ENCODE data around the gene SYNPO2. TPM values are rescaled to one million over a fixed set of nuclear protein-coding genes. Genes with fewer than 3 reads are reported as not detected.

The SYNPO2 gene
- total RNA-seq, 1 experiment from 2014 or later: 0.87 TPM

DNA sequence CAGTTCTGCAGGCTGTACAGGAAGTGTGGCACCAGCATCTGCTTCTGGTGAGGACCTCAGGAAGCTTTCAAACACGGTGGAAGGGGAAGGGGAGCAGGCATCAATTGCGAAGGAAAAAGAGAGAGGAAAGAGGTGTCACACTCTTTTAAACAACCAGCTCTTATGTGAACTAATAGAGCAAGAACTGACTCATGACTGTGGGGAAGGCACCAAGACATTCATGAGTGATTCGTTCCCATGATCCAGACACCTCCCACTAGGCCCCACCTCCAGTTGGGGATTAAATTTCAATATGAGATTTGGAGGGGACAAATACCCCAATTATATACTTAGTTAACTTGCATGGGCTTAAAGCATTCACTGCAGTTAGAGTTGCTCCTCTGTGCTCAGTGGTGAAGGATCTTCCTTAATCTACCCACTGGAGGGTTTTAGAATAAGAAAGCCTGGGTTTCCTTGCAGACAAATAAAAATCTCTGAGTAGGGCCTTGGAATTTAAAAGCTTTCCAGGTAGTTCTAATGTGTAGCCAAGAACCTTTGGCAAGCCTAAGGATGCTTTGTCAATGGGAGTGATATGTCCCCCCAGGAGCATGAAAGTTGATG, 60.0 kb downstream of the SYNPO2 start:
- Histone ChIP-seq H3K4me3 (no peak overlapping the region), H3K9me2 (ENCODE audit: insufficient read depth) (no peaks in the 10 kb centered on the region), H3K36me3 (ENCODE audit: low read depth) (no peaks in the 10 kb centered on the region), H3K79me2 (ENCODE audit: low read depth) (no peaks in the 10 kb centered on the region), H4K20me1 (ENCODE audit: insufficient read depth) (no peaks in the 10 kb centered on the region), H3K27ac (no peak overlapping the region), H3K4me1 (replicated peaks; ENCODE audit: insufficient read depth) (no peaks in the 10 kb centered on the region), H3K27me3 (ENCODE audit: insufficient read depth, low read depth) (no peaks in the 10 kb centered on the region), H2AFZ (no peak overlapping the region), H3F3A (ENCODE audit: insufficient read depth, low read depth) (no peaks in the 10 kb centered on the region), H3K9me3 (ENCODE audit: insufficient read depth, low read depth) (no peaks in the 10 kb centered on the region), H3K4me2 (no peak overlapping the region)
- DNase-seq: no peak
- CTCF ChIA-PET: no interaction called here
- TF ChIP-seq, protein P1, sequence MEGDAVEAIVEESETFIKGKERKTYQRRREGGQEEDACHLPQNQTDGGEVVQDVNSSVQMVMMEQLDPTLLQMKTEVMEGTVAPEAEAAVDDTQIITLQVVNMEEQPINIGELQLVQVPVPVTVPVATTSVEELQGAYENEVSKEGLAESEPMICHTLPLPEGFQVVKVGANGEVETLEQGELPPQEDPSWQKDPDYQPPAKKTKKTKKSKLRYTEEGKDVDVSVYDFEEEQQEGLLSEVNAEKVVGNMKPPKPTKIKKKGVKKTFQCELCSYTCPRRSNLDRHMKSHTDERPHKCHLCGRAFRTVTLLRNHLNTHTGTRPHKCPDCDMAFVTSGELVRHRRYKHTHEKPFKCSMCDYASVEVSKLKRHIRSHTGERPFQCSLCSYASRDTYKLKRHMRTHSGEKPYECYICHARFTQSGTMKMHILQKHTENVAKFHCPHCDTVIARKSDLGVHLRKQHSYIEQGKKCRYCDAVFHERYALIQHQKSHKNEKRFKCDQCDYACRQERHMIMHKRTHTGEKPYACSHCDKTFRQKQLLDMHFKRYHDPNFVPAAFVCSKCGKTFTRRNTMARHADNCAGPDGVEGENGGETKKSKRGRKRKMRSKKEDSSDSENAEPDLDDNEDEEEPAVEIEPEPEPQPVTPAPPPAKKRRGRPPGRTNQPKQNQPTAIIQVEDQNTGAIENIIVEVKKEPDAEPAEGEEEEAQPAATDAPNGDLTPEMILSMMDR (conservative IDR thresholded peaks at IDR 0.05): no peak
- no peak for TF ChIP-seq EZH2 (IDR thresholded peaks at IDR 0.05; ENCODE audit: low read depth)
- POLR2A ChIA-PET (ENCODE audit: unreplicated experiment): no interaction called here
- intact Hi-C loops (cut with micrococcal nuclease; ENCODE audit: unreplicated experiment): no loop called here
- no TSS peak for BruUV-seq (replicated peaks)

DNA sequence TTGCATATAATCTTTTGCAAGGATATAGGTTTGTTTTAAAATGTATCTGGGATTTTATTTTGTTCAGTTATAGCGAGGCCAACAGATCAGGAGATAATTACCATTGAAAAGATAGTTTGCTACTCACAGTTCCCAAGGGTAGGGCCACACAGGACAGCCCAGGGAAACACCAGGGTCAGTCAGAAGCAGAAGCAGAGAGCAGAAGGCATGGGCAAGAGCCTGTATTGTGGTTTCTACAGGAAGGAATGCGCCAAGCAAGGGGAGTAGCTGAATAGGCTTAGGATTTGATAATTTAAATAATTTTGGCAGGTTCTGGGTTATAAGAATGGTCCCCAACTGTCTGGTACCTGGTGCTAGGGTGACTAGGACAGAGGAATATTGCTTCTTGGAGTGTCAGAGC, 61.6 kb downstream of the SYNPO2 start:
- TF ChIP-seq EZH2 (IDR thresholded peaks at IDR 0.05; ENCODE audit: low read depth): no peak
- TF ChIP-seq, protein P1 (conservative IDR thresholded peaks at IDR 0.05): no peak
- Histone ChIP-seq H3K27me3 (ENCODE audit: insufficient read depth, low read depth) (no peaks in the 10 kb centered on the region), H3K9me3 (ENCODE audit: insufficient read depth, low read depth) (no peaks in the 10 kb centered on the region), H3K4me2 (no peak overlapping the region), H2AFZ (no peak overlapping the region), H3K4me3 (no peak overlapping the region), H3K9me2 (ENCODE audit: insufficient read depth) (no peaks in the 10 kb centered on the region), H3K4me1 (replicated peaks; ENCODE audit: insufficient read depth) (no peaks in the 10 kb centered on the region), H3K36me3 (ENCODE audit: low read depth) (no peaks in the 10 kb centered on the region), H3K79me2 (ENCODE audit: low read depth) (no peaks in the 10 kb centered on the region), H4K20me1 (ENCODE audit: insufficient read depth) (no peaks in the 10 kb centered on the region), H3F3A (ENCODE audit: insufficient read depth, low read depth) (no peaks in the 10 kb centered on the region), H3K27ac (no peak overlapping the region)
- CTCF ChIA-PET: no interaction called here
- intact Hi-C loops (cut with micrococcal nuclease; ENCODE audit: unreplicated experiment): no loop called here
- BruUV-seq (replicated peaks): no TSS peak
- DNase-seq: no peak
- POLR2A ChIA-PET (ENCODE audit: unreplicated experiment): no interaction called here

GRCh38 chr4:118950929-118951570, 62.4 kb downstream of the SYNPO2 start:
- Histone ChIP-seq H3K9me3 (ENCODE audit: insufficient read depth, low read depth) (no peaks in the 10 kb centered on the region), H4K20me1 (ENCODE audit: insufficient read depth) (no peaks in the 10 kb centered on the region), H3K36me3 (ENCODE audit: low read depth) (no peaks in the 10 kb centered on the region), H3K27ac (no peak overlapping the region), H3K4me2 (no peak overlapping the region), H3K4me3 (no peak overlapping the region), H3K27me3 (ENCODE audit: insufficient read depth, low read depth) (no peaks in the 10 kb centered on the region), H2AFZ (no peak overlapping the region), H3K79me2 (ENCODE audit: low read depth) (no peaks in the 10 kb centered on the region), H3K4me1 (replicated peaks; ENCODE audit: insufficient read depth) (no peaks in the 10 kb centered on the region), H3F3A (ENCODE audit: insufficient read depth, low read depth) (no peaks in the 10 kb centered on the region), H3K9me2 (ENCODE audit: insufficient read depth) (no peaks in the 10 kb centered on the region)
- BruUV-seq (replicated peaks): no TSS peak
- POLR2A ChIA-PET (ENCODE audit: unreplicated experiment): no interaction called here
- DNase-seq: no peak
- TF ChIP-seq, protein P1 (conservative IDR thresholded peaks at IDR 0.05): no peak
- TF ChIP-seq EZH2 (IDR thresholded peaks at IDR 0.05; ENCODE audit: low read depth): no peak
- intact Hi-C loops (cut with micrococcal nuclease; ENCODE audit: unreplicated experiment): no loop called here
- CTCF ChIA-PET: no interaction called here

Measured in PC-9 (cell line).